BJ (cell line): Measurements from ENCODE around the gene MBLAC1. TPM values are rescaled to one million over a fixed set of nuclear protein-coding genes. Genes with fewer than 3 reads are reported as not detected.

ENCODE experiments used
- CTCF ChIA-PET: fragments of 350-600 bp; formaldehyde crosslinking; extraction: SDS; loops from one replicate; lab custom pipeline; 2021; ENCODE audit warnings: antibody characterized with exemption, inconsistent platforms; lab: Yijun Ruan, JAX
- POLR2A ChIA-PET: fragments of 300-600 bp; sonication (Branson Sonifier 250); formaldehyde crosslinking; extraction: SDS; loops from one replicate; lab custom pipeline; 2021; ENCODE audit warnings: antibody characterized with exemption; lab: Charles Lee
- DNase-seq: peaks from one replicate; pipeline ENCODE4 v3.0.0-alpha.2; 2011; ENCODE audit warnings: low read depth
- H3K27me3 ChIP-seq: 2 replicates; pipeline ENCODE4 v1.6.0; 2011; ENCODE audit warnings: low read length; ENCODE audit not compliant: control insufficient read depth, insufficient read depth
- H3K36me3 ChIP-seq: 2 replicates; pipeline ENCODE4 v1.5.1; 2011; ENCODE audit warnings: low read length; ENCODE audit not compliant: control insufficient read depth, insufficient read depth
- H3K4me3 ChIP-seq: 2 replicates; pipeline ENCODE4 v1.5.1; 2011; ENCODE audit warnings: low read depth, mild to moderate bottlenecking, control low read depth, low read length
- CTCF ChIP-seq: IDR thresholded peaks from 2 replicates; pipeline ENCODE4 v1.5.1; 2011; ENCODE audit warnings: low read depth, mild to moderate bottlenecking, control low read depth, inconsistent platforms, low read length, moderate library complexity; ENCODE audit not compliant: insufficient read depth
- polyA minus RNA-seq: library from RNA; depleted of rRNA, polyadenylated mRNA; stranded (reverse); fragments of >200 nt; gene quantifications from 2 replicates; pipeline ENCODE4 v1.2.3, GENCODE V29; 2011; rRNA and poly(A)+ RNA removed
- polyA plus RNA-seq: library from polyadenylated mRNA; depleted of rRNA; stranded (reverse); fragments of >200 nt; gene quantifications from 2 replicates; pipeline ENCODE4 v1.2.3, GENCODE V29; 2011; rRNA removed

Gene MBLAC1, protein sequence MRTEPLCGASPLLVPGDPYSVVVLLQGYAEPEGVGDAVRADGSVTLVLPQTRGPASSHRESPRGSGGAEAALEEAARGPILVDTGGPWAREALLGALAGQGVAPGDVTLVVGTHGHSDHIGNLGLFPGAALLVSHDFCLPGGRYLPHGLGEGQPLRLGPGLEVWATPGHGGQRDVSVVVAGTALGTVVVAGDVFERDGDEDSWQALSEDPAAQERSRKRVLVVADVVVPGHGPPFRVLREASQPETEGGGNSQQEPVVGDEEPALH
- polyA plus RNA-seq (1.2 and 1.6 TPM in 2 replicates), polyA minus RNA-seq (0.41 and 0.62 TPM in 2 replicates)

GRCh38 chr7:100126931-100127865 is at the start of gene MBLAC1:
MBLAC1 (plus strand) TSS chr7:100126967; CDS start chr7:100127396, 429 bp downstream.
- ChIA-PET POLR2A (interaction anchor here (0.6 to 0.8 kb wide), 2 partner anchors 12 to 22 kb away, joined by 3 to 4 read pairs; partner anchors contain the start of gene LAMTOR4), CTCF (interaction anchor here (0.5 to 9.6 kb wide), 6 partner anchors 17 to 148 kb away, joined by 3 to 147 read pairs (median 4); partner anchors contain the start of gene PVRIG)
- H3K4me3 ChIP-seq, result peak within 1 kb of the TSS; percentile 77
- 0 out of 2 replicates have a peak, but pooled peaks have one; percentile 1 for TF ChIP-seq CTCF
- 0 out of 2 replicates have a peak, but pooled peaks cover under 1% of the 10 kb centered on the region for H3K36me3 ChIP-seq
- H3K27me3 ChIP-seq, result no peaks in the 10 kb centered on the region
- DNase-seq, result peak; percentile 26

GRCh38 chr7:100077205-100077604 is 49.6 kb upstream of the MBLAC1 start:
- Histone ChIP-seq H3K27me3 (no peaks in the 10 kb centered on the region), H3K4me3 (no peak overlapping the region), H3K36me3 (peaks cover 39% of the 10 kb centered on the region)
- no peak for DNase-seq
- POLR2A ChIA-PET, result no interaction called here
- TF ChIP-seq CTCF, result no peak
- CTCF ChIA-PET, result no interaction called here

- ChIA-PET POLR2A (no interaction called here), CTCF (no interaction called here)
- no peak for TF ChIP-seq CTCF
- Histone ChIP-seq H3K36me3 (peaks cover 26% of the 10 kb centered on the region), H3K27me3 (no peaks in the 10 kb centered on the region), H3K4me3 (no peak overlapping the region)
- no peak for DNase-seq
Observed at GRCh38 chr7:100079024-100079560, 47.7 kb upstream of the MBLAC1 start.

DNA sequence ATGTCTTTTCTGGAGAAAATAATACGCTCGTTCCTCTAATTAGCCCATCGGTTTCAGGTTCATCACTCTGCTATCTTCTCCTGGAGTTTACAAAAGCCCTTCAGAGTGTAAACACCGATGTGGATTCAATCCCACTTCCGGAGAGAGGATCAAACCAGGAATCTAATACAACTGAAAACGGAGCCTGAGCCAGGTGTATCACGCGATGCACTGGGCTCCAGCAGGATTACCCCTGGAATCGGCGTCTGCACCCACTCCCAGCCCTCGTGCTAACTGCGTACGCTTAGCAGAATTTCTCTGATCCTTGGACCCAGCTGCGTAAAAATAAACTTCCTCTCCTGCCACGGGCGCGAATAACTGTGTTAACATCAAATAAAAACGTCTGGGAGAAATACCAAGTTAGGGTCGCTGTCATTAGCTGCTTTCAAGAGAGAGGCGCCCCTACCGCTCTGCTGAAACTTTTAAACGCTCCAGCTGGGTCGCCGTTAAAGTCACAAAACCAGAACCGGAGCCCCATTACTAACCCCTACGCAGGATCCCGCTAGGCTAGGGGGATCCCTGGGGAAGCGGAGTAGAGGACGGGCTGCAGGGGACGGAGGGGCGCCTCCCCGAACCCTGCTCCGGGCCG is 45.7 kb upstream of the MBLAC1 start:
- H3K27me3 ChIP-seq, result no peaks in the 10 kb centered on the region
- no peak for DNase-seq
- TF ChIP-seq CTCF, result no peak
- POLR2A ChIA-PET, result no interaction called here
- peaks cover 13% of the 10 kb centered on the region for H3K36me3 ChIP-seq
- H3K4me3 ChIP-seq, result peak overlapping the region; percentile 99
- CTCF ChIA-PET, result interaction anchor here (0.7 to 1.4 kb wide), 3 partner anchors 14 to 24 kb away, joined by 3 to 5 read pairs (median 3); partner anchors contain the start of genes AP4M1 and MCM7
